GM21576 (cell line): Measurements from ENCODE around the gene FAM50B.

Source experiments
- ATAC-seq: cut with Tn5 transposase; IDR thresholded peaks from one replicate; pipeline ENCODE4 v1.9.1; 2021; ENCODE audit warnings: mild to moderate bottlenecking, moderate library complexity; ENCODE audit not compliant: unreplicated experiment

FAM50B gene

GRCh38 chr6:3871515-3871914 is 22.3 kb downstream of the FAM50B start:
- ATAC-seq: no peak

DNA sequence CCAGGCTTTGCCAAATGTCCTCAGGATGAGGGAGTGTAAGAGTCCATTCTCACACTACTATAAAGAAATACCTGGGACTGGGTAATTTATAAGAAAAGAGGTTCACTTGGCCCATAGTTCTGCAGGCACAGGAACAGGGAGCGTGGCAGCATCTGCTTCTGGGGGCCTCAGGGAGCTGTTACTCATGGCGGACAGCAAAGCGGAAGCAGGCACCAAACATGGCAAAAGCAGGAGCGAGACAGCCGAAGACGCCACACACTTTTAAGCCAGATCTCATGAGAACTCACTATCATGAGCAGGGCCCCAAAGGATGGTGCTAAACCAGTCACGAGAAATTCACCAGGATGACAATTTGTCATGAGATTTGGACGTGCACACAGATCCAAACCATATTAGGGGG is 22.8 kb downstream of the FAM50B start:
- no peak for ATAC-seq

- no peak for ATAC-seq
Observed at GRCh38 chr6:3872370-3872854, 23.2 kb downstream of the FAM50B start.

DNA sequence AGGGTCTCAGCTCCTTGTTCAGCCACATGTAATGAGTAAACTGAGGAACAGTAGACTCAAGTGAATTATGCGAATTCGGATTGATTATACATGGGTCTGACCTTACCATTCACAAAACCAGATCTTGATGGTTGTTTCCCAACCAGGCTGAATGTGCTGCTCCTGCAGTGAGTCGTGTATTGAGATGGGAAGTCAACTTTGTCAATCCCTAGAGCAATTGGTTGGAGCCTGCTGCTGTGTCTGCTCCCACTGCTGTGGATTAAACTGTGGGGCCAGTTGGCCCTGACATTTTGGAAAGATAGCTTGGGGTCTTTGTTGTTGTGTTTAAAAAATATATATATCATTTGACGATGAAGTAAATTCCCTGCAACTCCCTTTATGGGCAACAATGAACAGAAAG is 23.9 kb downstream of the FAM50B start:
- ATAC-seq: no peak

GRCh38 chr6:3874069-3874468 is 24.9 kb downstream of the FAM50B start:
- no peak for ATAC-seq

DNA sequence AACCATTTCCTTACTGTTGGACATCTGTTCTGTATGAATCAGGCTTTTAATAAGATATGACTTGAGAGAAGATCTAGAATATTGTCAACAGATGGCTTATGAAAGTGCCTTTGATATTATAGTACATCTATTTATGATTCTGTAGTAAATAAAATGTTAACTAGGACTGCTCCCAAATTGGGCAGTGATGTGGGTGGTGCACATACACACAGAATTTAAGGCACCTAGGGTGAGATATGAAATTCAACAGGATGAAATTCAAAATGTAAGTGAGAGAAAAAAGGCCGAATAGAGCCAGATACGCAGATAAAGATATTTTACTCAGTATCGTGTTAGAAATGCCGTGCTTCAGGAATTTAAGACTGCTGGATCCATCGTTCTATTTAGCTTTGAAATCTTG is 26.3 kb downstream of the FAM50B start:
- no peak for ATAC-seq

DNA sequence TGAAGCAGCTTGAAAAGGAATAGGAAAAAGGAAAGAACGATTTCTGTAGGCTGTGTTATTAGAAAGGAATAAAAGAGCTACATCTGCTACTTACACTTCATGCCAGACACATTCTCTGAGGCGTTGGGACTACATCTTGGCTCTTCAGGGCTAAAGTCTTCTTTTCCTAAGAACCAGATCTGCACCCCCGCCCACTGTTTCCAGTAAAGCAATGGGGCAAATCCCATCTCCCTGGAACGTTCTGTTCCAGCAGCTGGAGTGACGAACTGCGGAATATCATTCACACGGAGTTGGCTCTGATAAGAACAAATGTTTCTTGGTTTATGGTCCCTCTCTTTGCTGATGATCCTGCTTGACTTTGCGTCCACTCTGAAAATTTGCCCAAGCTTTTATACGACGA is 26.9 kb downstream of the FAM50B start:
- no peak for ATAC-seq

- no peak for ATAC-seq
Observed at GRCh38 chr6:3876866-3877265, 27.7 kb downstream of the FAM50B start.

- ATAC-seq: no peak
Observed at GRCh38 chr6:3878048-3878666, 29.0 kb downstream of the FAM50B start.

GRCh38 chr6:3879194-3879952 is 30.2 kb downstream of the FAM50B start:
- no peak for ATAC-seq

DNA sequence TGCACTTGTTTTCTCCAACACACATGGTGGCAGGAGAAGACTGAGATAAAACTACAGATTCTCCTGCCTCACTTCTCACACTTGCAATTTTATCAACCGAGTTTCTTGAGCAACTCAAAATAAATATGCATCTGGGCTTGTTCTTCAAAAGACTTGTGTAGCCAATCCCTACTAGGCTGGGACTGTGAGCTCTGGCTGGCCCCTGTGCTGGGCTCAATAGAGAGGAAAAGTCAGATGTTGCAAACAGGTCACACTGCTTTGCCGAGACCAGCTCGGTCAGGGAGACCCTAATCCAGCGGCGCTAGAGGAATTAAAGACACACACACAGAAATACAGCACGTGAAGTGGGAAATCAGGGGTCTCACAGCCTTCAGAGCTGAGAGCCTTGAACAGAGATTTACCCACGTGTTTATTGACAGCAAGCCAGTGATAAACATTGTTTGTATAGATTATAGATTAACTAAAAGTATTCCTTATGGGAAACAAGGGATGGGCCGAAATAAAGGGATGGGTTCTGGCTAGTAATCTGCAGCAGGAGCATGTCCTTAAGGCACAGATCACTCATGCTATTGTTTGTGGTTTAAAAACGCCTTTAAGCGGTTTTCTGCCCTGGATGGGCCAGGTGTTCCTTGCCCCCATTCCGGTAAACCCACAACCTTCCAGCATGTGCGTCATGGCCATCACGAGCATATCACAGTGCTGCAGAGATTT is 32.7 kb downstream of the FAM50B start:
- no peak for ATAC-seq

- ATAC-seq: no peak
Observed at GRCh38 chr6:3882431-3882830, 33.3 kb downstream of the FAM50B start.

GRCh38 chr6:3882866-3883265 is 33.7 kb downstream of the FAM50B start:
- no peak for ATAC-seq

DNA sequence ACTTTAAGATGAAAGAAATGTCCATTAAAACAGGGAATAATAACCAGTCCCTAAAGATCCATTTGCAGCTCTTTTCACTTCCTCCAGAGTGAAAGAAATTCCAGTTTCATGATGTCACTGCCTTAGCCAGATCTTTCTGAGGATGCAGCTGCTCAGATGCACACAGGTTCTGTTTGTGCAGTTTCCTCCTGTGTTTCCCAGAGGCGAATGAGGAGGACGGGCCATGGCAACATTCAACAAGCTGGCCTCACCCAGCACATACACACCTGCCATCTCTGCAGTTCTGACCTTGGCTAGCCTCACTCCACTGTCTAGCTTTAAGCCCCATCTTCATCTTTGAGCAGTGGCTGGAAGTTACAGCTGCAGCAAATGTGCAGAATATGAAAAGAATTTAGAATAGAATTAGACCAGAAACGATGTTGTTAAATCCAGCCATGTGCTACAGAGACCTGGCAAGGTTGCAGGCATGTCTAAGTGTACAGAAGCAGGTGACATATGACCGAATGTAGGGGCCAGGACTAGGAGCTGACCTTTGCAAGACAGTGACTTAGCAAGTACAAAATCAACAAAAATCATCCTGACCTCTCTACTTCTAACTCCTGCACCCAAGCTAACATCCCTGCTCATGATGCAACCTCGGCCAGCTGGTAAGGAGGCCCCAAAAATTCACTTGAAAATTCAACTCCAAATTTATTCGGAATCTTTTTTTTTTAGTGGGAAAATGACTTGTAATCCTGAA is 35.0 kb downstream of the FAM50B start:
- ATAC-seq: no peak

- ATAC-seq: no peak
Observed at GRCh38 chr6:3885262-3886036, 36.3 kb downstream of the FAM50B start.

GRCh38 chr6:3887150-3887700 is 38.1 kb downstream of the FAM50B start:
- no peak for ATAC-seq

DNA sequence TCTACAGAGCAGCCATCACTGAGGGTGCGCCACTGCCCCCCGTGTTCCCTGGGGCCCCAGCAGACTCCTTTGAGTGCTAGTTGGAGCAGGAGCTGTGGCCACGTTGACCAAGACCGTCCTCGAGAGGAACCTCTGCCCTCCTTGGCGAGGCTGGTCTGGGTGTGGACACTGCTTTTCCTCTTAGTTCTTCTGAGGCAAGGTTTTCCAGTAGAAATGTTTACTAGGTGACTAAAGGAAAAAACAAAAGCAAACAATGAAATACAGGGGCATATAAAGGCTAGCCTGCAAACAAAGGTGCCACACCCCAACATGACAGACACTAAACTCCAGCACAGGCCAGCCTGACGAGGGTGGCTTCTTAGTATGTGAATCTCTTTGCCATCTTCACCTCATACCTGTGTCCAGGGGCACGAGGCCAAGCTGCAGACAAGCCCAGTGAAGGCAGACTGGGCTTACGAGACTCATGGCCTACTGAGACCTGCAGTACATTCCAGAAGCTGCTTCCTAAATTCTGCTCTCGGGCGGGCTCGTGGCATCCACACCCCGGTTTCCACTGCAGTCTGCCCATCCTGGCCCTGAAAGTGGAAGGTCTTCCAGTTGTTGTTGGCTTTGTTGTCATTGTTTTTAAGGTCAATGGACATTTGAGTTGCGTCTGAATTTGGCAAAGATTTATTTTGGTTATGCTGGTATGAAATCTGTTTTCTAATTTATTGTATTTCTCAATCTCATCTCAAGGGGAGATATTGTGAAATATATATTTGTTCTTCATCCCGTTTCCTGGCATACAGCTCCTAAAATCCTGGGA is 39.2 kb downstream of the FAM50B start:
- ATAC-seq: no peak

GRCh38 chr6:3890047-3890446 is 40.9 kb downstream of the FAM50B start:
- no peak for ATAC-seq

- ATAC-seq: no peak
Observed at GRCh38 chr6:3891883-3892282, 42.7 kb downstream of the FAM50B start.
